ENCODE results near the gene HEMGN.

- TF ChIP-seq CTCF (IDR thresholded peaks at IDR 0.05) (no peak), EP300 (IDR thresholded peaks at IDR 0.05) (no peak)
These were observed 33.2 kb downstream of the HEMGN start for GRCh38 chr9:97904725-97905124.

Data from tibial nerve (tissue), 4 donors.